Esophagus muscularis mucosa (tissue), 4 donors: ENCODE measurements around the gene RAB19. TPM values are rescaled to one million over a fixed set of nuclear protein-coding genes. Genes with fewer than 3 reads are reported as not detected.

ENCODE experiments used
- DNase-seq: peaks from one replicate; pipeline ENCODE4 v3.0.0-alpha.2; 2017; ENCODE audit errors: extremely low spot score
- H3K27ac ChIP-seq, 4 donors: fragments of 200-600 bp; sonication (generic); replicated peaks in 1 of 4; 1 replicate in 3 of 4; 2 replicates in 1 of 4; pipeline ENCODE4 v1.5.1; 2016 to 2019; ENCODE audit warnings: mild to moderate bottlenecking in 1 of 4
- H3K27me3 ChIP-seq, 4 donors: fragments of 200-600 bp; sonication (generic); one replicate each; pipeline versions ENCODE4 v1.5.1 to v1.6.0; 2016 to 2019
- H3K36me3 ChIP-seq, 4 donors: fragments of 200-600 bp; sonication (generic); one replicate each; pipeline ENCODE4 v1.5.1; 2016 to 2019
- H3K4me1 ChIP-seq, 4 donors: fragments of 200-600 bp; sonication (generic); one replicate each; pipeline ENCODE4 v1.5.1; 2016 to 2019
- H3K4me3 ChIP-seq, 4 donors: fragments of 200-600 bp; sonication (generic); 1 replicate in 2 of 4; 2 replicates in 2 of 4; pipeline ENCODE4 v1.5.1; 2016 to 2019; ENCODE audit warnings: mild to moderate bottlenecking in 4 of 4, moderate library complexity in 1 of 4
- H3K9me3 ChIP-seq, 4 donors: fragments of 200-600 bp; sonication (generic); 1 replicate in 3 of 4; 2 replicates in 1 of 4; pipeline ENCODE4 v1.5.1; 2016 to 2019
- EP300 ChIP-seq: sonication (generic); formaldehyde crosslinking; IDR thresholded peaks from one replicate; pipeline ENCODE4 v1.6.1; 2017; ENCODE audit warnings: antibody characterized with exemption
- POLR2A ChIP-seq: fragments of 450-650 bp; IDR thresholded peaks from one replicate; pipeline ENCODE4 v1.6.1; 2017; ENCODE audit warnings: antibody characterized with exemption, moderate library complexity, mild to moderate bottlenecking, low read depth
- POLR2AphosphoS5 ChIP-seq, 2 donors: sonication (generic); formaldehyde crosslinking; IDR thresholded peaks; one replicate each; pipeline ENCODE4 v1.6.1; 2017; ENCODE audit warnings: antibody characterized with exemption in 2 of 2
- WGBS: methylation state at CpG from one replicate; pipeline ENCODE4 v1.1.5; 2018; 5-methylcytosine and 5-hydroxymethylcytosine counted together
- intact Hi-C: fragments of 100-400 bp; cut with DNase I; formaldehyde crosslinking; loops from one replicate; pipeline ENCODE4 v1.15.1; 2023
- total RNA-seq, 4 donors: library from RNA; depleted of rRNA; stranded (reverse); fragments of >200 nt; gene quantifications; one replicate each; pipeline versions ENCODE4 v1.1.0 to v1.2.1, GENCODE V29; 2016
- TF ChIP-seq, protein P1 (sequence below), 3 experiments: fragments of 200-600 bp in 2 of 3; fragments of 450-650 bp in 1 of 3; sonication (generic) in 2 of 3; IDR thresholded peaks; one replicate each; pipeline ENCODE4 v1.5.1; 2017 to 2019; ENCODE audit warnings: antibody characterized with exemption in 3 of 3, mild to moderate bottlenecking in 2 of 3, moderate library complexity in 1 of 3

Gene RAB19
- total RNA-seq, 4 donors from 2014 or later = not detected

DNA sequence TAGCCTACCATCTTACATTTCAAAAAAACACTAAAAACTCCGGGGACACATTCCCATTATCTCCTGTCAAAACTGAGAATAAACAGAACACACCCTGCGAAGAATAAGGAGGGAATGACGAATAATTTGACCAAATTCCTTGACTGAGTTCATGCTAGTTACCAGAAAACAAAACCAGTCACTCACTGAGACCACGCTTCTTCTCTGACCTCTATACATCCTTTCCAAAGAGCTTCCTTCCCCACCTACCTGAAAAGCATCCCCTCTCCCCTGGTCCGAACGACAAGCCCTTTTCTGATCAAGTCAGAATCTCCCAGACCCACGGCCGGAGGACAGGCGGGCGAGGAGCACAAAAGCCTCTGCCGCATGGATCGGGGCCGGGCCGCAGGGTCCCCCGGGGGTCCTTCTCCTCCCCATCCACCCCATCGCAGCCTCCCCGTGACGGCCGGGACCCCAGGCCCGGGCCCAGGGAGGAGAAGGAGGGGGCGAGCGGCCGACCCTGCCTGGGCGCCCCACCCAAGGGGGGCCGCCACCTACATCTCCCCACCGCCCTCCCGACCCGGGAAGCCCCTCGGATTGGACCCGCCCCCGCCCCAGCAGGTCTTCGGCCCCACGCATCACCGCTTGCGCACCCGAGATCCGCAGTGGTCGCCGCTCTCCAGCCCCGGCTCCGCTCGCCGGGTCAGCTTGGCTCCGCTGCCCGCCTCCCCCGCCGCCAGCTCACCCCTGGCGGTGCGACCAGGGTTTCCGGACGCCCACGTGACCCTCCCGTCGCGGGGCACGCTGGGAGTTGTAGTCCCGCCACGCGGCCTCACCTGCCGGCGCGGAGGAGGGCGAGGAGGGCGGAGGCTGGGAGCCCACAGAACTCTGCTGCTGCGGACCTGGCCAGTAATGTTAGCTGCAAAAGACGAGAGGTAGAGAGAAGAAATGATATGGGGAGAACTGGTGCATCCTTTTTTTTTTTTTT is 5.8 kb upstream of the RAB19 start, which contains the start of gene SLC37A3:
Gene SLC37A3 (minus strand): TSS at position 747 of the 967 bp plus-strand sequence. CDS start 16,004 bp downstream, outside the sequence.
- H3K9me3 ChIP-seq = no peaks in the 10 kb centered on the region
- peak within 1 kb of the TSS; percentile 88 to 96 (median 94) for H3K27ac ChIP-seq
- DNase-seq = peak; percentile 95
- 1% methylated on average over 17 of the region's 66 CpGs for WGBS
- intact Hi-C loops = loop anchor here (10.0 kb wide), 1 partner anchor 277 kb away; the partner anchor contains the start of gene ADCK2
- H3K36me3 ChIP-seq = no peaks in the 10 kb centered on the region
- H3K27me3 ChIP-seq = peaks cover 0 to 9% (median 0%) of the 10 kb centered on the region in 4 donors
- H3K4me1 ChIP-seq = peaks cover 8 to 26% (median 22%) of the 10 kb centered on the region in 4 donors
- H3K4me3 ChIP-seq = peak within 1 kb of the TSS; percentile 89 to 100 (median 100)
- TF ChIP-seq POLR2AphosphoS5 (IDR thresholded peaks at IDR 0.05) (peak; percentile 93 to 98), POLR2A (peak; percentile 56), EP300 (no peak)
- TF ChIP-seq, protein P1, sequence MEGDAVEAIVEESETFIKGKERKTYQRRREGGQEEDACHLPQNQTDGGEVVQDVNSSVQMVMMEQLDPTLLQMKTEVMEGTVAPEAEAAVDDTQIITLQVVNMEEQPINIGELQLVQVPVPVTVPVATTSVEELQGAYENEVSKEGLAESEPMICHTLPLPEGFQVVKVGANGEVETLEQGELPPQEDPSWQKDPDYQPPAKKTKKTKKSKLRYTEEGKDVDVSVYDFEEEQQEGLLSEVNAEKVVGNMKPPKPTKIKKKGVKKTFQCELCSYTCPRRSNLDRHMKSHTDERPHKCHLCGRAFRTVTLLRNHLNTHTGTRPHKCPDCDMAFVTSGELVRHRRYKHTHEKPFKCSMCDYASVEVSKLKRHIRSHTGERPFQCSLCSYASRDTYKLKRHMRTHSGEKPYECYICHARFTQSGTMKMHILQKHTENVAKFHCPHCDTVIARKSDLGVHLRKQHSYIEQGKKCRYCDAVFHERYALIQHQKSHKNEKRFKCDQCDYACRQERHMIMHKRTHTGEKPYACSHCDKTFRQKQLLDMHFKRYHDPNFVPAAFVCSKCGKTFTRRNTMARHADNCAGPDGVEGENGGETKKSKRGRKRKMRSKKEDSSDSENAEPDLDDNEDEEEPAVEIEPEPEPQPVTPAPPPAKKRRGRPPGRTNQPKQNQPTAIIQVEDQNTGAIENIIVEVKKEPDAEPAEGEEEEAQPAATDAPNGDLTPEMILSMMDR (IDR thresholded peaks at IDR 0.05) = peak in 2 of 3 experiments; percentile 22 to 35

DNA sequence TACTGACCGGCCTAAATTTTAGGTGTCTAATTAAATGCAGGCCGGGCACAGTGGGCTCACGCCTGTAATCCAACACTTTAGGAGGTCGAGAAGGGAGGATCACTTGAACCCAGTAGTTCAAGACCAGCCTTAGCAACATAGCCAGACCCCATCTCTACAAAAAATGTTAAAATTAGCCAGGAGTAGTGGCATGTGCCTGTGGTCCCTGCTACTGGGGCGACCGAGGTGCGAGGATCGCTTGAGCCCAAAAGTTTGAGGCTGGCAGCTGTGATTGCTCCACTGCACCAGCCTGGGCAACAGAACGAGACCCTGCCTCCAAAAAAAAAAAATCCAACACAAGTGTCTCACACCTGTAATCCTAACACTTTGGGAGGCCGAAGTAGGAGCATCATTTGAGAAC is 5.0 kb upstream of the RAB19 start:
- TF ChIP-seq, protein P1 (IDR thresholded peaks at IDR 0.05) = no peak
- TF ChIP-seq EP300 = no peak
- peak overlapping the region; percentile 89 to 100 (median 100) for H3K4me3 ChIP-seq
- no peaks in the 10 kb centered on the region for H3K9me3 ChIP-seq
- H3K27me3 ChIP-seq = peaks cover 0 to 17% (median 0%) of the 10 kb centered on the region in 4 donors
- no peak for DNase-seq
- H3K27ac ChIP-seq = no peak overlapping the region
- 76% methylated on average over 10 of the region's 10 CpGs for WGBS
- intact Hi-C loops = loop anchor here (10.0 kb wide), 1 partner anchor 276 kb away; the partner anchor contains the start of gene ADCK2
- H3K36me3 ChIP-seq = no peaks in the 10 kb centered on the region
- H3K4me1 ChIP-seq = peaks cover 11 to 25% (median 24%) of the 10 kb centered on the region in 4 donors

DNA sequence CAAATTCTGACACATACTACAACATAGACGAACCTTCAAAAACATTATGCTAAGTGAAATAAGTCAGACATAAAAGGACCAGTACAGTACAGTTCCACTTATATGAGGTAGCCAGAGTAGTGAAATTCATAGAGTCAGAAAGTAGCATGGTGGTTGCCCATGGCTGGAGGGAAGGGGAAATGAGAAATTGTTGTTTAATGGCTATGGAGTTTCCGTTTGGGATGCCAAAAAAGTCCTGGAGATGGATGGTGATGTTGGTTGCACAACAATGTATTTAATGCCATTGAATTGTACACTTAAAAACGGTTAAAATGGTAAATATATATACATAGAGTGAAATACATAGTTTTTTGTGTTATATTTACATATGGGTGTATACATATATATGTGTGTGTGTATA is 3.5 kb upstream of the RAB19 start:
- no peak for DNase-seq
- intact Hi-C loops = no loop called here
- Histone ChIP-seq H3K27ac (no peak overlapping the region), H3K4me1 (peaks cover 14 to 29% (median 27%) of the 10 kb centered on the region in 4 donors), H3K4me3 (no peak overlapping the region), H3K9me3 (no peaks in the 10 kb centered on the region), H3K36me3 (no peaks in the 10 kb centered on the region), H3K27me3 (peaks cover 0 to 28% (median 0%) of the 10 kb centered on the region in 4 donors)
- WGBS = 73% methylated on average over 3 of the region's 3 CpGs
- TF ChIP-seq EP300 = no peak
- TF ChIP-seq POLR2AphosphoS5 (IDR thresholded peaks at IDR 0.05) = no peak
- no peak for TF ChIP-seq POLR2A

DNA sequence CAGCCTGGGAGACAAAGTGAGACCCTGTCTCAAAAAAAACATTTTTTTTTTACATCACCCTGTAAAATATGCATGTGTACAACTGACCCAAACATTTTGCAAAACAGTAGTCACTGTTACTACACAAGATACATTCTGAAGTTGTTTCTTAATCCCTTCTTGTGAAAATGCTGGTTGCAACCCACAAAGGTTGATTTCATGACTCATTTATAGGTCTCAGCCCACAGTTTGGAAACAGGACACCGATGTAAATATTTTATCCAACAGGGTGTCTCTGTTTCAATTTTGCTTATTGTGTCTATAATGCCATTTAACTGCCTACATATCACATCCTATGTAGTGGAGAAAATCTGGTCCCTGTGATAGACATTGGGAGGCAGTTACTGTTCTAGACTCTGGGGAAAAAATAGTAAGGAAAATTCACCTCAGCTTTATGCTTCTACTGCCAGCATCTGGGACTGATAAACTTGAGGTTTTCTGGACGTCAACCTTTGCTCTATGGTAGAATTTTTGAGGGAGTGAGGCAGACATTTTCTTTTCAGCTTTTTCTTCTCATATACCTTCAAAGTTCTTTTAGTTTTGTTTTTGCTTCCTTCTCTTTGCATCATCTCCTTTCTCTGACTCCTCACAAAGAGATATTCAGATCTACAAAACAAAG is 1.6 kb upstream of the RAB19 start:
- Histone ChIP-seq H3K4me3 (no peak overlapping the region), H3K9me3 (no peaks in the 10 kb centered on the region), H3K36me3 (no peaks in the 10 kb centered on the region), H3K27me3 (peaks cover 0 to 28% (median 0%) of the 10 kb centered on the region in 4 donors), H3K4me1 (peaks cover 7 to 15% (median 13%) of the 10 kb centered on the region in 4 donors), H3K27ac (no peak overlapping the region)
- WGBS = 70% methylated on average over 2 of the region's 2 CpGs
- DNase-seq = no peak
- intact Hi-C loops = no loop called here
- TF ChIP-seq, protein P1 (IDR thresholded peaks at IDR 0.05) = no peak
- TF ChIP-seq POLR2A (no peak), EP300 (no peak), POLR2AphosphoS5 (IDR thresholded peaks at IDR 0.05) (no peak)
